K562 (cell line): ENCODE results near the gene TRIM37. TPM values are rescaled to one million over a fixed set of nuclear protein-coding genes. Genes with fewer than 3 reads are reported as not detected.

Source experiments
- ARID3B ChIP-seq: fragments of 250-450 bp; sonication (Bioruptor Pico); IDR thresholded peaks from 2 replicates; pipeline ENCODE4 v1.4.0; 2020; ENCODE audit warnings: borderline replicate concordance
- CHD7 ChIP-seq: fragments of 200-600 bp; sonication (generic); IDR thresholded peaks from one replicate; pipeline ENCODE4 v1.6.1; 2012; ENCODE audit warnings: mild to moderate bottlenecking, low read depth, low read length, inconsistent platforms
- ELK3 ChIP-seq: fragments of 450-650 bp; formaldehyde crosslinking; IDR thresholded peaks from 2 replicates; pipeline ENCODE4 v1.4.0; 2020; ENCODE audit warnings: mild to moderate bottlenecking
- RNF219 ChIP-seq: fragments of 250-450 bp; sonication (Bioruptor Pico); IDR thresholded peaks from 2 replicates; pipeline ENCODE4 v1.5.0; 2022; ENCODE audit warnings: mild to moderate bottlenecking
- TARDBP ChIP-seq: fragments of 450-650 bp; IDR thresholded peaks from 2 replicates; pipeline ENCODE4 v1.6.1; 2016
- ZNF449 ChIP-seq: fragments of 250-450 bp; sonication (Bioruptor Pico); IDR thresholded peaks from 2 replicates; pipeline ENCODE4 v1.8.0; 2022; ENCODE audit warnings: moderate library complexity, mild to moderate bottlenecking, inconsistent platforms
- ZNF79 ChIP-seq: fragments of 250-450 bp; sonication (Bioruptor Pico); IDR thresholded peaks from 2 replicates; pipeline ENCODE4 v1.4.0; 2020; ENCODE audit warnings: low read depth, mild to moderate bottlenecking, moderate library complexity
- polyA plus RNA-seq, 8 experiments: library from polyadenylated mRNA; depleted of rRNA in 4 of 8; stranded (reverse) in 5 of 8; unstranded in 3 of 8; fragments of >200 nt; fragmentation: Nextera tagmentation in 2 of 8; fragmentation: Illumina TruSeq in 1 of 8; extraction: Ambion mirVana in 2 of 8; extraction: Trizol in 1 of 8; gene quantifications; 2 replicates each; pipeline versions ENCODE4 v1.2.1 to v1.2.3, GENCODE V29; 2011 to 2014; ENCODE audit warnings: inconsistent platforms in 1 of 8, missing spikeins in 1 of 8
- total RNA-seq, 7 experiments: library from RNA; depleted of rRNA in 6 of 7; stranded (reverse); fragments of >200 nt in 6 of 7; fragmentation: Illumina TruSeq in 2 of 7; extraction: Trizol in 2 of 7; gene quantifications; 2 replicates each; pipeline versions ENCODE4 v1.2.1 to v1.2.3, GENCODE V29; 2011 to 2021; ENCODE audit warnings: low replicate concordance in 1 of 7

Gene TRIM37
- total and polyA plus RNA-seq, 9 of the 15 experiments (the other 6 are each of a cell fraction or from before 2014, with no cell fraction given), result 4.5 to 31.4 (median 23.8) TPM

- TF ChIP-seq ELK3 (CRISPR knock-in tag) (no peak), ARID3B (no peak), RNF219 (CRISPR knock-in tag) (no peak), TARDBP (no peak), ZNF79 (CRISPR knock-in tag) (no peak), CHD7 (no peak), ZNF449 (CRISPR knock-in tag) (no peak)
These were observed 48.9 kb upstream of the TRIM37 start, which contains the start of gene PRR11 (continued) for GRCh38 chr17:59155439-59156177.
